Measurements from ENCODE around the gene STPG4. TPM values are rescaled to one million over a fixed set of nuclear protein-coding genes. Genes with fewer than 3 reads are reported as not detected.

STPG4 gene
- total and polyA plus RNA-seq, 2 experiments from 2014 or later = not detected

DNA sequence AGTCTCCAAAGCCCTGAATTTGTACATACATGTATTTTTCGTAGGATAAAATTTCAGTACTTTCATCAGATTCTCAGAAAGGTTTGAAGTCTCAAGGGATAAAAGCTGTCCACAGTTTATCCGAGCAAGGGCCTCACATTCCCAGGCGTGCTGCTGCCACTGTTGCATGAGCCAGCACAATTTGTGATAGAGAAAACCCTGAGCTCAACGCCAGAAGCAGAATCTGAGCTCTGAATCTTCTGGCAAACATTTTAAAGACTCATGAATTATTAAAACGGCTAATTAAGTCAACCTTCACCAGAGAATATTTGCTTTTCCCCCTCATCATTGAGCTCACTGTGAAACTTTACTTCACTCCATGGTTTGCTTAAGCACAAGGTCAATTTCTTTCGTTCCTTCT, 38.5 kb upstream of the STPG4 start:
- peak overlapping the region; percentile 37 for H3K4me2 ChIP-seq (ENCODE audit: unreplicated experiment)
- in situ Hi-C loops (cut with MboI) = no loop called here
- TF ChIP-seq EZH2phosphoT487 (IDR thresholded peaks at IDR 0.05; ENCODE audit: insufficient read depth, low read depth) (no peak), EZH2 (IDR thresholded peaks at IDR 0.05; ENCODE audit: insufficient read depth, poor library complexity, severe bottlenecking) (no peak)
- no peak overlapping the region for H3K9ac ChIP-seq
- WGBS, 2 experiments (ENCODE audit: low coverage in 1 of 2, low lambda C conversion rate in 2 of 2, missing lambda C conversion rate in 2 of 2) = 85 to 88% methylated on average over 6 of the region's 6 CpGs
- no peaks in the 10 kb centered on the region for H3K36me3 ChIP-seq (ENCODE audit: low read depth)
- H4K20me1 ChIP-seq (ENCODE audit: insufficient read depth) = no peaks in the 10 kb centered on the region
- no peaks in the 10 kb centered on the region; the same call in 1 of the 2 replicates for H3K79me2 ChIP-seq (ENCODE audit: insufficient read depth)
- H3K27ac ChIP-seq = peak overlapping the region; percentile 39
- no peak for DNase-seq
- H2AFZ ChIP-seq = no peak overlapping the region
- H3K4me3 ChIP-seq = no peak overlapping the region
- H3K9me2 ChIP-seq (ENCODE audit: insufficient read depth) = no peaks in the 10 kb centered on the region
- H3K4me1 ChIP-seq (ENCODE audit: insufficient read depth) = peaks cover 75% of the 10 kb centered on the region
- no peaks in the 10 kb centered on the region for H3K9me3 ChIP-seq (ENCODE audit: low read depth)
- peaks cover 43% of the 10 kb centered on the region for H3F3A ChIP-seq (ENCODE audit: insufficient read depth)
- H3K27me3 ChIP-seq (replicated peaks; ENCODE audit: insufficient read depth) = no peaks in the 10 kb centered on the region

DNA sequence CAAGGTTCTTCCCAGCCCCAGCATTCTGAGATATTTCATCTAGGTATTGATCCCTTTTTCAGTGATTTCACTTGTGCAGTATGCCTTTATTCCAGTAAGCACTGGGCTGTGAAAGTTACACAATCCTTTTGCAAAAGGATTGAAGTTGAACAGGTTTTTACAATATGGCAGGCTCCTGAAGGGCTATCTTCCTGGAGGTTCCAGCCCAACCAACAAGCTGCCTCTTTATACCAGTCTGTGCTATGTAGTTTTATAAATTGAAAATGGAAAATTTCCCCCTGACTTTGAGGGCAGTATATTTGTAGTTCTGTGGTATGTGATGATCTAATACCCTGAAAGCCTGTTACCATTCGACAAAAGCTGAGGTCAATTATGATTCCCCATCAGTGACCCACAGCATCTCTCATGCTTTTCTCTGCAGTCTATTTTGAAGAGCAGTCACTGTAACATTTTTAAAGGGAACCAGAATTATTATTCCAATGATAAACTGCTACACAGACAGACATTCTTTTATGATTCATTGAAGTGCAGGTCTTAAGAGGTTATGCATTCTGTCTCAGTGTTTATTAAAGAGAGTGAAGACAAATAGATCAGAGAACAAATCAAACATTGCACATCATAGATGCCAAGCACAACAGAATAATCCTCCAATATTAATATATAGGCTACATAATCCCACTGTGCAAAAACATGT, 35.2 kb upstream of the STPG4 start:
- Histone ChIP-seq H3K36me3 (ENCODE audit: low read depth) (no peaks in the 10 kb centered on the region), H3F3A (ENCODE audit: insufficient read depth) (peaks cover 38% of the 10 kb centered on the region), H3K27me3 (replicated peaks; ENCODE audit: insufficient read depth) (no peaks in the 10 kb centered on the region), H3K9me3 (ENCODE audit: low read depth) (no peaks in the 10 kb centered on the region), H3K79me2 (ENCODE audit: insufficient read depth) (no peaks in the 10 kb centered on the region), H4K20me1 (ENCODE audit: insufficient read depth) (no peaks in the 10 kb centered on the region), H3K4me2 (ENCODE audit: unreplicated experiment) (peak overlapping the region; percentile 67), H3K4me3 (peak overlapping the region; percentile 26), H2AFZ (no peak overlapping the region), H3K9me2 (ENCODE audit: insufficient read depth) (no peaks in the 10 kb centered on the region), H3K27ac (peak overlapping the region; percentile 86), H3K4me1 (ENCODE audit: insufficient read depth) (peaks cover 62% of the 10 kb centered on the region), H3K9ac (peak overlapping the region; percentile 47)
- TF ChIP-seq EZH2phosphoT487 (IDR thresholded peaks at IDR 0.05; ENCODE audit: insufficient read depth, low read depth) = no peak
- TF ChIP-seq EZH2 (IDR thresholded peaks at IDR 0.05; ENCODE audit: insufficient read depth, poor library complexity, severe bottlenecking) = no peak
- in situ Hi-C loops (cut with MboI) = no loop called here
- 0% methylated on average over 1 of the region's 1 CpG for WGBS, 2 experiments (ENCODE audit: low coverage in 1 of 2, low lambda C conversion rate in 2 of 2, missing lambda C conversion rate in 2 of 2)
- DNase-seq = peak; percentile 71

DNA sequence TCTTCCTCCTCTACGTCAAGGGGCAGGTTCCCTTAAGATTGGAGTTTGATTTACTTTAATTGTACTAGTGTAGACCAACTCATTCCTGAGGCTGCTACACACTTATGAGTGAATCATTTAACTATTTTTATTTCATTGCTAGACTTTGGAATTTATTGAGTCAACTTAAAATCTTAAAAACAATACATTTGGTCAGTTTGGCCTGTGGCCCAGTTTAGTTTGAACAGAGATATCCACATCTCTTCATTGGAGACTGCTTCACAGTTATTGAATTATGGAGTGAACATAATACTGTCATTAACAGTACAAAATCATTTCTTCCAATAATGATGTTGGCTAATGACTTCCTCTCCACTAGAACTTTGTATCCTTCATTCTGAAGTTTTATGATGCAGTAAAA, 34.5 kb upstream of the STPG4 start:
- WGBS, 2 experiments (ENCODE audit: low coverage in 1 of 2, low lambda C conversion rate in 2 of 2, missing lambda C conversion rate in 2 of 2) = 0% methylated on average over 1 of the region's 1 CpG
- peak; percentile 95 for DNase-seq
- Histone ChIP-seq H3K9ac (peak overlapping the region; percentile 47), H3K27me3 (replicated peaks; ENCODE audit: insufficient read depth) (no peaks in the 10 kb centered on the region), H3K4me3 (peak overlapping the region; percentile 26), H3K4me1 (ENCODE audit: insufficient read depth) (peaks cover 55% of the 10 kb centered on the region), H2AFZ (no peak overlapping the region), H3F3A (ENCODE audit: insufficient read depth) (peaks cover 38% of the 10 kb centered on the region), H3K4me2 (ENCODE audit: unreplicated experiment) (peak overlapping the region; percentile 67), H3K36me3 (ENCODE audit: low read depth) (no peaks in the 10 kb centered on the region), H4K20me1 (ENCODE audit: insufficient read depth) (no peaks in the 10 kb centered on the region), H3K79me2 (ENCODE audit: insufficient read depth) (no peaks in the 10 kb centered on the region), H3K27ac (peak overlapping the region; percentile 86), H3K9me3 (ENCODE audit: low read depth) (no peaks in the 10 kb centered on the region), H3K9me2 (ENCODE audit: insufficient read depth) (no peaks in the 10 kb centered on the region)
- TF ChIP-seq EZH2phosphoT487 (IDR thresholded peaks at IDR 0.05; ENCODE audit: insufficient read depth, low read depth) = no peak
- no peak for TF ChIP-seq EZH2 (IDR thresholded peaks at IDR 0.05; ENCODE audit: insufficient read depth, poor library complexity, severe bottlenecking)
- in situ Hi-C loops (cut with MboI) = no loop called here

DNA sequence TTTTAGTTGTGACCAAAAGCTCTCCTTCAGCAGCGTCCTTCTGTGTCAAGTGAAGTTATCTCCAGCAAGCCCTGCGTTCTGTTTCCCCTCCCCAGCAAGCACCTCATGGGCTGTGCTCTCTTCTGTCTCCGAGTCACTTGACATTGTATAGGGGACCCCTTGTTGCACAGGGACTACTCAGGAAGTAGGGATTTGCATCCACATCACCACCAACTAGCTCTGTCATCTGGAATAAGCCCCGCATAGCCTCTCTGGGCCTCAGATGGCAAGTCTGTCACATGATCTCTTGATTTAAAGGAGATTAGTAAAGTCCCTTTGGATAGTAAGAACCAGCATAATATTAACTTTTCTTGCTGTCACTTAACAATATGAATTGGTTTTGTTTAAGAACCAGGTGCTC, 32.0 kb upstream of the STPG4 start:
- TF ChIP-seq EZH2phosphoT487 (IDR thresholded peaks at IDR 0.05; ENCODE audit: insufficient read depth, low read depth) (no peak), EZH2 (IDR thresholded peaks at IDR 0.05; ENCODE audit: insufficient read depth, poor library complexity, severe bottlenecking) (no peak)

More for the DNA sequence above, 32.0 kb upstream of the STPG4 start:
- Histone ChIP-seq H3K9me2 (ENCODE audit: insufficient read depth) (no peaks in the 10 kb centered on the region), H3K27ac (no peak overlapping the region), H3K9ac (no peak overlapping the region), H3K36me3 (ENCODE audit: low read depth) (no peaks in the 10 kb centered on the region), H3F3A (ENCODE audit: insufficient read depth) (peaks cover 31% of the 10 kb centered on the region), H3K4me3 (no peak overlapping the region), H3K4me1 (ENCODE audit: insufficient read depth) (peaks cover 41% of the 10 kb centered on the region), H4K20me1 (ENCODE audit: insufficient read depth) (no peaks in the 10 kb centered on the region), H3K79me2 (ENCODE audit: insufficient read depth) (no peaks in the 10 kb centered on the region), H3K27me3 (replicated peaks; ENCODE audit: insufficient read depth) (no peaks in the 10 kb centered on the region), H3K4me2 (ENCODE audit: unreplicated experiment) (no peak overlapping the region), H3K9me3 (ENCODE audit: low read depth) (no peaks in the 10 kb centered on the region), H2AFZ (no peak overlapping the region)
- WGBS, 2 experiments (ENCODE audit: low coverage in 1 of 2, low lambda C conversion rate in 2 of 2, missing lambda C conversion rate in 2 of 2) = 94 to 96% methylated on average over 4 of the region's 4 CpGs
- in situ Hi-C loops (cut with MboI) = no loop called here
- no peak for DNase-seq

All from GM23248 (cell line).